ENCODE results near the gene RER1.

The RER1 gene

GRCh38 chr1:2446394-2446793 lies 54.8 kb downstream of the RER1 start:
- Mint-ChIP-seq H3K36me3 (ENCODE audit: low read depth) (no peaks in the 10 kb centered on the region), H3K27me3 (ENCODE audit: low read depth) (peaks cover 13% of the 10 kb centered on the region), H3K4me1 (ENCODE audit: low read depth) (no peaks in the 10 kb centered on the region), H3K9me3 (no peaks in the 10 kb centered on the region), H3K4me3 (no peak overlapping the region), H3K27ac (no peak overlapping the region)
- DNase-seq (ENCODE audit: low spot score), result no peak

GRCh38 chr1:2446861-2447260 lies 55.2 kb downstream of the RER1 start:
- no peak overlapping the region for H3K4me3 Mint-ChIP-seq
- no peak for DNase-seq (ENCODE audit: low spot score)
- H3K36me3 Mint-ChIP-seq (ENCODE audit: low read depth), result no peaks in the 10 kb centered on the region
- H3K9me3 Mint-ChIP-seq, result no peaks in the 10 kb centered on the region
- no peak overlapping the region for H3K27ac Mint-ChIP-seq
- no peaks in the 10 kb centered on the region for H3K4me1 Mint-ChIP-seq (ENCODE audit: low read depth)
- peaks cover 13% of the 10 kb centered on the region for H3K27me3 Mint-ChIP-seq (ENCODE audit: low read depth)

GRCh38 chr1:2447276-2448097 lies 55.8 kb downstream of the RER1 start:
- Mint-ChIP-seq H3K4me3 (no peak overlapping the region), H3K9me3 (no peaks in the 10 kb centered on the region), H3K4me1 (ENCODE audit: low read depth) (no peaks in the 10 kb centered on the region), H3K27me3 (ENCODE audit: low read depth) (peaks cover 13% of the 10 kb centered on the region), H3K36me3 (ENCODE audit: low read depth) (no peaks in the 10 kb centered on the region), H3K27ac (no peak overlapping the region)
- no peak for DNase-seq (ENCODE audit: low spot score)

GRCh38 chr1:2448098-2448445 lies 56.4 kb downstream of the RER1 start:
- Mint-ChIP-seq H3K4me3 (no peak overlapping the region), H3K27me3 (ENCODE audit: low read depth) (peaks cover 8% of the 10 kb centered on the region), H3K27ac (no peak overlapping the region), H3K36me3 (ENCODE audit: low read depth) (no peaks in the 10 kb centered on the region), H3K4me1 (ENCODE audit: low read depth) (no peaks in the 10 kb centered on the region), H3K9me3 (no peaks in the 10 kb centered on the region)
- DNase-seq (ENCODE audit: low spot score), result no peak

- no peak for DNase-seq (ENCODE audit: low spot score)
- Mint-ChIP-seq H3K36me3 (ENCODE audit: low read depth) (no peaks in the 10 kb centered on the region), H3K27me3 (ENCODE audit: low read depth) (peaks cover 4% of the 10 kb centered on the region), H3K27ac (no peak overlapping the region), H3K4me3 (no peak overlapping the region), H3K4me1 (ENCODE audit: low read depth) (no peaks in the 10 kb centered on the region), H3K9me3 (no peaks in the 10 kb centered on the region)
These were observed 58.2 kb downstream of the RER1 start for GRCh38 chr1:2449636-2450454.

GRCh38 chr1:2451741-2452140 lies 60.1 kb downstream of the RER1 start:
- Mint-ChIP-seq H3K4me1 (ENCODE audit: low read depth) (no peaks in the 10 kb centered on the region), H3K36me3 (ENCODE audit: low read depth) (no peaks in the 10 kb centered on the region), H3K9me3 (no peaks in the 10 kb centered on the region), H3K27ac (no peak overlapping the region), H3K27me3 (ENCODE audit: low read depth) (no peaks in the 10 kb centered on the region), H3K4me3 (no peak overlapping the region)
- DNase-seq (ENCODE audit: low spot score), result no peak

- Mint-ChIP-seq H3K27ac (no peak overlapping the region), H3K36me3 (ENCODE audit: low read depth) (no peaks in the 10 kb centered on the region), H3K4me3 (no peak overlapping the region), H3K27me3 (ENCODE audit: low read depth) (no peaks in the 10 kb centered on the region), H3K9me3 (no peaks in the 10 kb centered on the region), H3K4me1 (ENCODE audit: low read depth) (no peaks in the 10 kb centered on the region)
- no peak for DNase-seq (ENCODE audit: low spot score)
These were observed 60.7 kb downstream of the RER1 start for GRCh38 chr1:2452201-2452931.

- no peaks in the 10 kb centered on the region for H3K27me3 Mint-ChIP-seq (ENCODE audit: low read depth)
- DNase-seq (ENCODE audit: low spot score), result no peak
- no peaks in the 10 kb centered on the region for H3K36me3 Mint-ChIP-seq (ENCODE audit: low read depth)
- H3K9me3 Mint-ChIP-seq, result no peaks in the 10 kb centered on the region
- H3K4me1 Mint-ChIP-seq (ENCODE audit: low read depth), result no peaks in the 10 kb centered on the region
- no peak overlapping the region for H3K4me3 Mint-ChIP-seq
- no peak overlapping the region for H3K27ac Mint-ChIP-seq
These were observed 61.3 kb downstream of the RER1 start for GRCh38 chr1:2452932-2453315.

- H3K27ac Mint-ChIP-seq, result no peak overlapping the region
- H3K36me3 Mint-ChIP-seq (ENCODE audit: low read depth), result no peaks in the 10 kb centered on the region
- no peak for DNase-seq (ENCODE audit: low spot score)
- no peak overlapping the region for H3K4me3 Mint-ChIP-seq
- no peaks in the 10 kb centered on the region for H3K9me3 Mint-ChIP-seq
- H3K4me1 Mint-ChIP-seq (ENCODE audit: low read depth), result no peaks in the 10 kb centered on the region
- H3K27me3 Mint-ChIP-seq (ENCODE audit: low read depth), result no peaks in the 10 kb centered on the region
These were observed 62.6 kb downstream of the RER1 start for GRCh38 chr1:2454227-2454626.
